ENCODE measurements around the gene ATE1.
"Not testable (repeated sequence)": the region's sequence is repeated elsewhere in the genome, so short reads cannot be mapped to it uniquely, and the experiment has no call there.

Gene ATE1

DNA sequence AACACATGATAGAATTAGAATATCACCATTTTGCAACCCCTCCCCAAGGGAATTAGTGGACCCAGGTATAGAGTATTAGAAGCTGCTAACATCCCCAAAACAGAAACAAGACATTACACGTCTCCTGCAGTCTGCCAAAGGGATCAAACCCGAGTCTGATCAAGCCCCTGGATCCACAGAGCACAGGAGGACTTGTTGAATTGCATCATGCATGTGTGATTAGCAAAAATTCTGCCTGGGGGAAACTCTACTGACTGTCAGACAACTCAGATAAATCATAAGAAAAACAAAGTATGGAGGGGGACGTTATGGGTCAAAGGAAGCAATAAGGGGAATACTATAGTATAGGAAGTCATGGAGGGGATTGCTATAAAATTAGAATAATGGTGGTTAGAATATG, 212.8 kb downstream of the ATE1 start:
- Mint-ChIP-seq H3K27me3 (peaks cover 18% of the 10 kb centered on the region), H3K9me3 (no peaks in the 10 kb centered on the region), H3K27ac (no peak overlapping the region), H3K4me3 (no peak overlapping the region), H3K4me1 (ENCODE audit: low read depth) (no peaks in the 10 kb centered on the region), H3K36me3 (ENCODE audit: low read depth) (no peaks in the 10 kb centered on the region)

DNA sequence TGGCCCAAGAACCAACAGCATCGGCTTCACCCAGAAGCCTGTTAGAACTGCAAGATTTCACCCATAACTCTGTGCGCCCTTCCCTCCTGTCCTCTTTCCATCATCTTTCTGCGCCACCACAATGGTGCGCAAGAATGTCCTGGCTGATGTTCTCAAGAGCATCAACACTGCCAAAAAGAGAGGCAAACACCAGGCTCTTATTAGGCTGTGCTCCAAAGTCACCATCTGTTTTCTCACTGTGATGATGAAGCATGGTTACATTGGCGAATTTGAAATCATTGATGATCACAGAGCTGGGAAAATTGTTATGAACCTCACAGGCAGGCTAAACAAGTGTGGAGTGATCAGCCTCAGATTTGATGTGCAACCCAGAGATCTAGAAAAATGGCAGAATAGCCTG, 214.3 kb downstream of the ATE1 start:
- Mint-ChIP-seq H3K36me3 (ENCODE audit: low read depth) (no peaks in the 10 kb centered on the region), H3K4me3 (no peak overlapping the region), H3K4me1 (ENCODE audit: low read depth) (no peaks in the 10 kb centered on the region), H3K27me3 (peaks cover 25% of the 10 kb centered on the region), H3K27ac (no peak overlapping the region), H3K9me3 (no peaks in the 10 kb centered on the region)

DNA sequence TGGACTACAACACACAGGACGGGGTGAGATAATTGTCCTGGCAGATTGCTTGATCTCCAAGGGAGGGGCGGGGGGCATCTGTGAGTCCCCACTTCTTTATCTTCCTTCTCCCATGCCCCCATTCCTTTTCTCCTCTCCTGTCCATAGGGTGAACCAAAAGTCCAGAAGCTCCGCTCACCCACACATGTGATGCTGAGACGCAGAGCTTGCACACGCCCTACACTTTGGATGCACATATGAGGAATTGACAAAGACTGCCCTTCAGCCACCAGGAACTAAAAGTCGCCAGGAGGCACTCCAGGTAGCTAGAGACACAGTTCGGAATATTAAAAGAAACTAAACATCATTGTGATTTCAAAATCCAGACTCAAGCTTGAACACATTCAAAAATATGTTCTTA, 216.9 kb downstream of the ATE1 start:
- peaks cover 29% of the 10 kb centered on the region for H3K27me3 Mint-ChIP-seq
- H3K36me3 Mint-ChIP-seq (ENCODE audit: low read depth): no peaks in the 10 kb centered on the region
- H3K4me1 Mint-ChIP-seq (ENCODE audit: low read depth): no peaks in the 10 kb centered on the region
- no peak overlapping the region for H3K4me3 Mint-ChIP-seq
- H3K27ac Mint-ChIP-seq: no peak overlapping the region
- H3K9me3 Mint-ChIP-seq: no peaks in the 10 kb centered on the region

DNA sequence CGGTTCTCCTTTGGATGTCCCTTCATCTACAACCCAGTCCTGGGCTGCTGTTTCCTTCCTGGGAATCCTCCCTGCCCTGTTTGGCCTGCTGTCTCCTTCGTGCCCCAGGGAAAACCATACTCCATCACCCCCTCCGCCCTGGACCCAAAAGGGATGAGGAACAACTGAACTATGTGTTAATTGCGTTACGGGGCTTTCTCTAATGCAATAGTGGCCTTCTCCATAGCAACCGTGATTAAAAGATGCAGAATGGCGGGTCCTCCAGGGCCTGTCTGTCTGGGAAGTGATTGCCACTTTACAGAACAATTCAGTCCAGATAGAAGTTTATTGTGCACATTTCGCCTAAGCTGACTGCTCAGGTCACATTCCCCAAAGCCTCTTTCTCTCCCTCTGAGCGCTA, 217.6 kb downstream of the ATE1 start:
- H3K4me1 Mint-ChIP-seq (ENCODE audit: low read depth): no peaks in the 10 kb centered on the region
- no peaks in the 10 kb centered on the region for H3K36me3 Mint-ChIP-seq (ENCODE audit: low read depth)
- peaks cover 29% of the 10 kb centered on the region for H3K27me3 Mint-ChIP-seq
- H3K4me3 Mint-ChIP-seq: no peak overlapping the region
- H3K27ac Mint-ChIP-seq: no peak overlapping the region
- no peaks in the 10 kb centered on the region for H3K9me3 Mint-ChIP-seq

DNA sequence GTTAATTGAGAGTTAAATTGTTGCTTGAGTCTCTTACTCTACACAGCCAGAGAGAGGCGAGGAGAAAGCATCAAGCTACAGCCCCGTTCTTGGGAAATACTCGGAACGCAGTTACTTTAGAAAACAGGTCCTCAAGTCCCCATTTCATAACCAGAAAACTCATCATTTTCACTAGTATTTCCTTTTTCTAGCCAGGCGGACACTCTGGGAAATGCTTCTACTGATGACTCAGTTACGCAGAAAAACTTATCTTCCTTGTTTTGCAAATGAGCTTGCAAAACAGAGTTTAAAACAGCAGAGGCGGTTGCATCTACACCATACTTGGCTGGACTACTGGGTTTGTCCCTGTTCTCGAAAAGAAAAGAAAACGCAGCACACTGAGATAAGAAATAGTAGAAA, 218.2 kb downstream of the ATE1 start:
- no peak overlapping the region for H3K4me3 Mint-ChIP-seq
- no peaks in the 10 kb centered on the region for H3K36me3 Mint-ChIP-seq (ENCODE audit: low read depth)
- H3K27ac Mint-ChIP-seq: no peak overlapping the region
- no peaks in the 10 kb centered on the region for H3K4me1 Mint-ChIP-seq (ENCODE audit: low read depth)
- H3K27me3 Mint-ChIP-seq: peaks cover 29% of the 10 kb centered on the region
- H3K9me3 Mint-ChIP-seq: no peaks in the 10 kb centered on the region

DNA sequence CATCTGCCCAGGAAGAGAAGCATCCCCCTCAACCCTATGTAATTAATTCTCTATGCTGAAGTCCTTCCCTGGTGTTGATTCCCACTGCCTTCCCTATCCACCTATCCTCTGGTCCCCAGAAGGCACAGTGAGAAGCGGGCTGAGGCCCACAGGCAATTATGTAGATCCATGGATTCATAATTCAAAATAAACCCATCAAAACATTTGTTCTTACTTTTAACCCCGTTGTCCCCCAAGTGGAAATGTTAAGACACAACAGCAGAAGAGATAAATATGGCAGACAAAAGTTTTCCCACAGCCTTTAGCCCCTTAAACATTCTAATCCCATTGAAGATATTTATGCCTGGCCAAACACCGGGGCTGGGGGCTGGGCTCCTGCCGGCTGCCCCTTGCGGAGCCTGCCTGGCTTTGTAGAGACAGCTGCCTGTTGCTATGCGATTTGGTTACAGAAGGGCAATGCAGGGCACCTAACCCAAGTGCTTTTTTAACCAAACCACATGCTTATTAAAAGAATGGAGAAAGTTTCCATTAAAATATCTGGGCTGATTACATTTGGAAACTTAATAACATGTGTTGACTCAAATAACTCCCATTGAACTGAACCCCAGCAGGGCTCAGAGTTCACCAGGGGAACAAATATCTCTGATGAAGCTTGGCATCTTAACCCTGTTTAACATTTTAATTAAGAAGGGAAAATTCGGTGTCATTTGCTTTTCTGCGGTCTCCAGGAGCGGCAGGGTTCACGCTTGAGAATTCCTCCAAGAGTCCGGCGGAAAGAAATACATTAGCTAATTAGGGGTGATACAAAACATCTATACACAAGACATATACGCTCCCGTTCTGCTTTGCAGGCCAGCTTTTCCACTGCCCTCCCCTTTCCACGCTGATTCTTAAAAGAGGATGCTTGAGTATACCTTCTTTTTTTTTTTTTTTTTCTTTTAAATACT, 218.8 kb downstream of the ATE1 start:
- no peak overlapping the region for H3K4me3 Mint-ChIP-seq
- no peaks in the 10 kb centered on the region for H3K4me1 Mint-ChIP-seq (ENCODE audit: low read depth)
- no peaks in the 10 kb centered on the region for H3K36me3 Mint-ChIP-seq (ENCODE audit: low read depth)
- peaks cover 29% of the 10 kb centered on the region for H3K27me3 Mint-ChIP-seq
- no peaks in the 10 kb centered on the region for H3K9me3 Mint-ChIP-seq
- no peak overlapping the region for H3K27ac Mint-ChIP-seq

DNA sequence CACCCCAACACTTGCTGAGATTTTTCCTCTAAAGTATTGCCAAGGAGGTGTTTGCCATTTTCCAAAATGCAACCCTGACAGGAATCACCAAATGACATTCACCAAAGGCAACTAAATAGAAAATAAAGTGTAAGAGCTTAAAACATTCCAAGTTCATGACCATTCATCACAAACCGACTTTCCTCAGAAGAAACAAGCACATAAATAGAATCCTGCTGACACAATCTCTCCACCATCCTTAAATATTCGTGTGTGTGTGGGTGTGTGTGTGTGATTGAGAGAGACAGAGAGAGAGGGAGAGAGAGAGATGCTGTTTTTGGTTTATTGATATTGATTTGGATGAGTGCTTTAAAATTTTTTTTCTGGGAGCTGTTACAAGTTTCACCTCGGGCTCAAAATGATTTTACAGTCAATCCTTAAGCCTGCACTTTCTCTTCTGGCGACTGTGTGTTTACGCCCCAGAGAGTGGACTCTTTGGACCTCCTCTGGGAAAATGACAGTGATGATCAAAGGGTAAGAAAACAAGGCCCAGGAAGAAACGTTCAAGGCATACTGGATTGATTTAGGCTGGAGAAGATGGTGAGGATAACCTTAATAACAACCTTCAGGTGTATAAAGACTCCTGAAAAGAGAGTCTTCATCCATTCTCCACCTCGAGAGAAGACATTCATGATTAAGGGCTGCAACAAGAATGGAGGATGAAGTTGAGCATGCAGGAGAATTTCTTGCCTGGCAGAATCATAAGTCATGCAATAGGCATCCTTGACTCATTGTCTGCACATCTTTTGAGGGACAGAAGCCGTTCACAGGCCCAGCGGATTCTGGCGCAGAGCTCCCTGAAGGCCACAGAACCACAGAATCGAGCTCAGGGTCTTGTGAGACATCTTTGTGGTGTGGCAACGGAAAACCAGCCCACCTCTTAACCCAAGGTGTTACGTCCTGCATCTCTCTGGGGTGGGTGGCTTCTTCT, 225.2 kb downstream of the ATE1 start:
- Mint-ChIP-seq H3K9me3 (peaks cover 7% of the 10 kb centered on the region), H3K36me3 (ENCODE audit: low read depth) (no peaks in the 10 kb centered on the region), H3K4me1 (ENCODE audit: low read depth) (no peaks in the 10 kb centered on the region), H3K27me3 (peaks cover 10% of the 10 kb centered on the region), H3K27ac (no peak overlapping the region), H3K4me3 (no peak overlapping the region)

DNA sequence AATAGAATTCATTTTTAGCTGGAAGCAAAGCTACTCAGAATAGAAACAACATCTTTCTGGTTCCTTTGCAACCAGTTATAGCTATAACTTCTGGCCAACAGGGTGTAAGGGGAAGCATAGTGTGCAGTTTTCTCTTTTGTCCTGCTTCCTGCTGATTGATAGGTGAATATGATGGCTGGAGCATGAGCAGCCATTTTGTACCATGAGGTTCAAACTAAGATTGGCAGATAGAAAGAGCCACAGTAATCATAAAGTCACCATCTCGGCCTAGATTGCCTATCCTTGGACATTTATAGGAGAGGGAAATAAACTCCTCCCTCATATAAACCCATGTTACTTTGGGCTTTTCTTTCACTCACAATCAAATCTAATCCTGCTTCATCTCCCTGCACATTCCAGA, 227.4 kb downstream of the ATE1 start:
- H3K4me1 Mint-ChIP-seq (ENCODE audit: low read depth): no peaks in the 10 kb centered on the region
- H3K4me3 Mint-ChIP-seq: no peak overlapping the region
- no peak overlapping the region for H3K27ac Mint-ChIP-seq
- no peaks in the 10 kb centered on the region for H3K27me3 Mint-ChIP-seq
- no peaks in the 10 kb centered on the region for H3K36me3 Mint-ChIP-seq (ENCODE audit: low read depth)
- H3K9me3 Mint-ChIP-seq: peaks cover 7% of the 10 kb centered on the region

DNA sequence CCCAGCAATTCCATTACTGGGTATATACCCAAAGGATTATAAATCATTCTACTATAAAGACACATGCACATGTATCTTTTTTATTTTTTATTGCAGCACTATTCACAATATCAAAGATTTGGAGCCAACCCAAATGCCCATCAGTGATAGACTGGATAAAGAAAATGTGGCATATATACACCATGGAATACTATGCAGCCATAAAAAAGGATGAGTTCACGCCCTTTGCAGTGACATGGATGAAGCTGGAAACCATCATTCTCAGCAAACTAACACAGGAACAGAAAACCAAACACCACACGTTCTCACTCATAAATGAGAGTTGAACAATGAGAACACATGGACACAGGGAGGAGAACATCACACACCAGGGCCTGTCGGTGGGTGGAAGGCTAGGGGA, 228.1 kb downstream of the ATE1 start:
- H3K27ac Mint-ChIP-seq; H3K4me3 Mint-ChIP-seq; H3K27me3 Mint-ChIP-seq; H3K9me3 Mint-ChIP-seq; H3K4me1 Mint-ChIP-seq (ENCODE audit: low read depth); H3K36me3 Mint-ChIP-seq (ENCODE audit: low read depth): not testable (repeated sequence)

DNA sequence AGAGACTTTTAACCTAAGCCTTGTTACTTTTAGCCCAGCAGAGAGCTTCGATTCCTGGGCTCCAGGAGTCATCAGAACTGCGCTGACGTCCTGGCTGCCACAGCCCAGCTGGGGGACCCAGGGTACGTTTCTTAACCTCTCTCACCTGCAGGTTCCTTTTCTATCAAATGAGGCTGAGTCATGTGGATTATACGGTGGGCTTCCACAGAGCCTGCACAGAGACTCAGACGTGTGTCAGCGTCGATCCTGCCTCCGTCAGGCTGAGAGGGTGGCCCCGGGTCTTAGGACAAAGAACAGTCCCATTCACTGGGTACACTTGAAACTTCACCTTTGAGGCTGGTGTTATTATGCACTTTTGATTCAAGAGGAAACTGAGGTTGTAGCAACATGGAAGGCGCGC, 228.9 kb downstream of the ATE1 start:
- H3K27ac Mint-ChIP-seq: no peak overlapping the region
- no peaks in the 10 kb centered on the region for H3K36me3 Mint-ChIP-seq (ENCODE audit: low read depth)
- H3K9me3 Mint-ChIP-seq: peaks cover 7% of the 10 kb centered on the region
- H3K27me3 Mint-ChIP-seq: no peaks in the 10 kb centered on the region
- no peaks in the 10 kb centered on the region for H3K4me1 Mint-ChIP-seq (ENCODE audit: low read depth)
- no peak overlapping the region for H3K4me3 Mint-ChIP-seq

DNA sequence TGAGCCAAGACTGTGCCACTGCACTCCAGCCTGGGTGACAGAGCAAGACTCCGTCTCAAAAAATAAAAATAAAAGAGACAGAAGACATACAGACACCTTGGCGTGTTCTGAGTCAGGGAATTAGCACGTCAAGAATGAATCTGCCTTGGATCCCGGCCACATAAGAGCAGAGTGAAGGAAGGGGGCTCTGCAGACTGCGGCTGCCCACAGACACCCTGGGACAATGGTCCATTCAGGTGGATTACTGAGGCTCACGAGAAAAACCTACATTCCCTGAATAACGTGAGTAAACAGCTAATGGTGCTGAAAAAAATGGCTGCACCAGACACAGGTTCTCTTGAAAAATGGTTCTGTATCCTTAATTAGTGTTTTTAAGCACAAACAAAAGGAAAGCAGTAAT, 229.5 kb downstream of the ATE1 start:
- Mint-ChIP-seq H3K27me3 (no peaks in the 10 kb centered on the region), H3K9me3 (peaks cover 7% of the 10 kb centered on the region), H3K4me1 (ENCODE audit: low read depth) (no peaks in the 10 kb centered on the region), H3K4me3 (no peak overlapping the region), H3K36me3 (ENCODE audit: low read depth) (no peaks in the 10 kb centered on the region), H3K27ac (no peak overlapping the region)

DNA sequence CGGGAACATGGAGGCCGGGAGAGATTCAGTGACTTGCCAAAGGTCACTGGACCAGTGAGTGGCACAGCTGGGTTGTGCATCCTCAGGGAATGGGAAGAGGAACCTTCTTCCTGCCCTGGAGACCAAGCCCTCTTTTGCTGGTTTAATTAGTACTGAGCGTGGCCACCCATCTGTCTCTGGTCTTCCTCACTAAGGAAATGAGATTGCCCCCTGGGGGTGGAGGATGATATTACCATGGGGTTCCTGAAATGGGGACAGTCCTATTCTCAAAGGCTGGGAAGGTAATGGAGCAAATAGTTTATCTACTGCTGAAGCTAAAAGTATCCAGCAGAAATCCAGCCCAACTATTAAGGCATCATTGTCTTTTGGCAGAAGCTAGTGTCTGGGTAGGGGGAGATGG, 231.0 kb downstream of the ATE1 start:
- Mint-ChIP-seq H3K27me3 (no peaks in the 10 kb centered on the region), H3K27ac (no peak overlapping the region), H3K36me3 (ENCODE audit: low read depth) (no peaks in the 10 kb centered on the region), H3K9me3 (peaks cover 4% of the 10 kb centered on the region), H3K4me3 (no peak overlapping the region), H3K4me1 (ENCODE audit: low read depth) (no peaks in the 10 kb centered on the region)

DNA sequence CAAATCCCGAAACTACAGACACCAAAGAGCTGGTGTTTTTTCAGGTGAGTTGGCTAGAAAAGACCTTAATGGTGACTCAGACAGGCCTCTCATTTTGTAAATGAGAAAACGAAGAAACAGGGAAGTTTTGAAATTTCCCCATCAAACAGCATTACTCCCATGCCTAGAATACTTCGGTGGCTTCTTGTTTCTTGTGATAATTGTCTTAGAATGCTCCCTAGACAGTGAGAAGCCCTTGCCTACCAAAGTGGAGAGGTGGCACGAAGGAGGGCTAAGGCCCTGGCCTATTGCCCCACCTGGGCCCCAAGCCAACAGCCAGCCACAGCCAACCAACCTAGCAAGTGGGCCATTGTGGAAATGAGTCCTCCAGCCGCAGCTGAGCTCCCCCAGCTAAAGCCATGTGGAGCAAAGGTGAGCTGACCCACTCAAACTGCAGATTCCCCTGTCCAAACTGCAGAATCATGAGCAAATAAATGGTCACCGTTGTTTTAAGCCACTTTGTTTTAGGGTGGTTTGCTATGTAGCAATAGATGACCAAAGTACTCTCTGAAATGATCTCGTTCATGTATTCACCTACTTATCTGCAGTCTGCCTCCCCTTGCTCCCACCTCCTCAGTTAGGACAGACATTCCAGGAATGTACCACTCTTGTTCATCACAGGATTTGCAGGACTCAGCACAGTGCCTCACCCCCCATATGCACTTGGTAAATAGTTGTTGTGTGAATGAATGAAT, 231.9 kb downstream of the ATE1 start:
- no peaks in the 10 kb centered on the region for H3K27me3 Mint-ChIP-seq
- peaks cover 4% of the 10 kb centered on the region for H3K9me3 Mint-ChIP-seq
- H3K4me1 Mint-ChIP-seq (ENCODE audit: low read depth): no peaks in the 10 kb centered on the region
- H3K4me3 Mint-ChIP-seq: no peak overlapping the region
- H3K36me3 Mint-ChIP-seq (ENCODE audit: low read depth): no peaks in the 10 kb centered on the region
- H3K27ac Mint-ChIP-seq: no peak overlapping the region

DNA sequence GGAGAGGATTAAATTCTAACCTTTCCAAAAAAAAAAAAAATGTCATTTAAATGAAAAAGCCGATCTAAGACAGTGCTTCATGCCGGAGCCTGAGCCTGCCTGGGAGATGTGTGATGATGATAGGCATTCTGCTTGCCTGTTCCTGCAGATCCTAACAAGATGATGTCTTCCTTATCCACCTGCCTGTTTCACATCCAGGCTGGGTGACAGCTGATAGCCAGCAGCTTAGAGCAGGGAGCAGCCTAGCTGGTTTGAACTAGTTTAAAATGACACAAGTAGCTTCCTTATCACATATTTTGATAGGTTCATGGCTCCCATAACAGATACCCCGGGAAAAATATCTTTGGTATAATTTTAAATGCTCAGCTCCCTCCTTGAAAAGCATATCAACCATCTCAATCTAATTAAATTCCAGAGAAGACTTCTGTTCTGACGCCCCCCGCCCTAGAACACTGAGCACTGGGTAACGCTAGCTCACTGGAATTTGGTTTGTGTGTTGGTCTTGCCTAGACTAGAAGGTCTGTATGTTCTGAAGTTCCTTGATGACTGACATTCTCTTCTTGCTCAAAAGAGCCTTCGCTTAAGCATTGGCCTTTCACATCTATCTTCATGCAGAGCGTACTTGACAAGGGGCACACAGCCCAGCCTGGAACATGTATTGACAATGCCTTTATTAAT, 232.7 kb downstream of the ATE1 start:
- H3K36me3 Mint-ChIP-seq (ENCODE audit: low read depth): no peaks in the 10 kb centered on the region
- H3K4me1 Mint-ChIP-seq (ENCODE audit: low read depth): no peaks in the 10 kb centered on the region
- H3K27me3 Mint-ChIP-seq: no peaks in the 10 kb centered on the region
- no peaks in the 10 kb centered on the region for H3K9me3 Mint-ChIP-seq
- H3K4me3 Mint-ChIP-seq: no peak overlapping the region
- H3K27ac Mint-ChIP-seq: no peak overlapping the region
